Lower leg skin (tissue), 4 donors: ENCODE data around the gene MUC2. TPM values are rescaled to one million over a fixed set of nuclear protein-coding genes. Genes with fewer than 3 reads are reported as not detected.

Experiments
- DNase-seq, 2 donors: peaks; one replicate each; pipeline ENCODE4 v3.0.0-alpha.2; 2019; ENCODE audit warnings: low spot score in 2 of 2
- H3K4me3 ChIP-seq: fragments of 200-600 bp; sonication (generic); 2 replicates; pipeline ENCODE4 v1.5.1; 2017; ENCODE audit warnings: mild to moderate bottlenecking, low read depth; ENCODE audit not compliant: poor library complexity, severe bottlenecking
- CTCF ChIP-seq, 3 donors: fragments of 450-650 bp; IDR thresholded peaks; one replicate each; pipeline ENCODE4 v1.5.1; 2016; ENCODE audit warnings: antibody characterized with exemption in 3 of 3, mild to moderate bottlenecking in 3 of 3, moderate library complexity in 2 of 3
- POLR2A ChIP-seq, 2 donors: fragments of 450-650 bp; IDR thresholded peaks; one replicate each; pipeline ENCODE4 v1.6.1; 2016 to 2017; ENCODE audit warnings: antibody characterized with exemption in 2 of 2, mild to moderate bottlenecking in 1 of 2, moderate library complexity in 1 of 2
- WGBS, 2 donors: methylation state at CpG; one replicate each; pipeline ENCODE4 v1.1.5; 2018; 5-methylcytosine and 5-hydroxymethylcytosine counted together
- intact Hi-C: fragments of 100-400 bp; cut with DNase I; formaldehyde crosslinking; loops from one replicate; pipeline ENCODE4 v1.15.0; 2023; ENCODE audit warnings: low total_unique reads
- total RNA-seq, 4 donors: library from RNA; depleted of rRNA; stranded (reverse); fragments of >200 nt; gene quantifications; one replicate each; pipeline ENCODE4 v1.1.0, GENCODE V29; 2016

Gene MUC2
- total RNA-seq, 4 donors from 2014 or later: 0.02 TPM; not detected in 3

GRCh38 chr11:1041936-1042608 lies 32.6 kb upstream of the MUC2 start:
- intact Hi-C loops: no loop called here
- no peak overlapping the region for H3K4me3 ChIP-seq
- no peak for TF ChIP-seq POLR2A (IDR thresholded peaks at IDR 0.05)
- no peak for TF ChIP-seq CTCF (IDR thresholded peaks at IDR 0.05)
- DNase-seq: no peak
- WGBS, 2 donors: 49 to 63% methylated on average over 7 to 10 of the region's 18 CpGs

GRCh38 chr11:1042626-1043562 lies 31.8 kb upstream of the MUC2 start:
- WGBS, 2 donors: 84 to 86% methylated on average over 11 to 24 of the region's 26 CpGs
- no peak for DNase-seq
- intact Hi-C loops: no loop called here

GRCh38 chr11:1043563-1044096 lies 31.0 kb upstream of the MUC2 start:
- TF ChIP-seq CTCF (IDR thresholded peaks at IDR 0.05) (no peak), POLR2A (IDR thresholded peaks at IDR 0.05) (no peak)
- DNase-seq: no peak
- intact Hi-C loops: no loop called here
- no peak overlapping the region for H3K4me3 ChIP-seq
- WGBS, 2 donors: 71 to 74% methylated on average over 20 of the region's 20 CpGs

More at GRCh38 chr11:1042626-1043562, 31.8 kb upstream of the MUC2 start:
- TF ChIP-seq POLR2A (IDR thresholded peaks at IDR 0.05) (no peak), CTCF (IDR thresholded peaks at IDR 0.05) (no peak)
- no peak overlapping the region for H3K4me3 ChIP-seq

GRCh38 chr11:1044160-1044559 lies 30.5 kb upstream of the MUC2 start:
- WGBS, 2 donors: 40 to 43% methylated on average over 6 of the region's 6 CpGs
- H3K4me3 ChIP-seq: no peak overlapping the region
- no peak for DNase-seq
- TF ChIP-seq POLR2A (IDR thresholded peaks at IDR 0.05) (no peak), CTCF (IDR thresholded peaks at IDR 0.05) (no peak)
- intact Hi-C loops: no loop called here

- 64 to 75% methylated on average over 22 of the region's 22 CpGs for whole genome bisulfite sequencing, 2 donors
- no peak overlapping the region for H3K4me3 ChIP-seq
- DNase-seq: no peak
- TF ChIP-seq CTCF (IDR thresholded peaks at IDR 0.05) (no peak), POLR2A (IDR thresholded peaks at IDR 0.05) (no peak)
- intact Hi-C loops: loop anchor here (1.0 kb wide), 1 partner anchor 123 kb away; no protein-coding TSS in a partner anchor
Observed at GRCh38 chr11:1047595-1048156, 27.0 kb upstream of the MUC2 start.
